Tibial nerve (tissue), 4 donors: Measurements from ENCODE around the gene TICAM2. TPM values are rescaled to one million over a fixed set of nuclear protein-coding genes. Genes with fewer than 3 reads are reported as not detected.

Source experiments
- DNase-seq, 2 donors: peaks; one replicate each; pipeline ENCODE4 v3.0.0-alpha.2; 2019; ENCODE audit warnings: low spot score in 2 of 2
- H3K27ac ChIP-seq, 4 donors: fragments of 200-600 bp; sonication (generic) in 3 of 4; one replicate each; pipeline ENCODE4 v1.5.1; 2017 to 2019; ENCODE audit warnings: mild to moderate bottlenecking in 1 of 4
- H3K27me3 ChIP-seq, 2 donors: fragments of 200-600 bp; sonication (generic) in 1 of 2; one replicate each; pipeline versions ENCODE4 v1.5.1 to v1.6.0; 2017 to 2019
- H3K36me3 ChIP-seq, 3 donors: fragments of 200-600 bp; sonication (generic); one replicate each; pipeline ENCODE4 v1.5.1; 2018 to 2019
- H3K4me1 ChIP-seq, 4 donors: fragments of 200-600 bp; sonication (generic) in 3 of 4; one replicate each; pipeline ENCODE4 v1.5.1; 2017 to 2019
- H3K4me3 ChIP-seq, 4 donors: fragments of 200-600 bp; sonication (generic) in 3 of 4; one replicate each; pipeline ENCODE4 v1.5.1; 2017 to 2019; ENCODE audit warnings: mild to moderate bottlenecking in 1 of 4, moderate library complexity in 1 of 4
- H3K9me3 ChIP-seq, 4 donors: fragments of 200-600 bp; sonication (generic) in 3 of 4; one replicate each; pipeline ENCODE4 v1.5.1; 2017 to 2019
- CTCF ChIP-seq, 5 experiments: fragments of 200-600 bp in 3 of 5; fragments of 450-650 bp in 2 of 5; sonication (generic) in 3 of 5; IDR thresholded peaks; one replicate each; pipeline ENCODE4 v1.5.1; 2016 to 2019; ENCODE audit warnings: antibody characterized with exemption in 5 of 5, mild to moderate bottlenecking in 3 of 5, moderate library complexity in 2 of 5
- EP300 ChIP-seq, 2 donors: sonication (generic); formaldehyde crosslinking; IDR thresholded peaks; one replicate each; pipeline ENCODE4 v1.6.1; 2017; ENCODE audit warnings: antibody characterized with exemption in 2 of 2, mild to moderate bottlenecking in 1 of 2
- POLR2A ChIP-seq, 2 donors: fragments of 450-650 bp; IDR thresholded peaks; one replicate each; pipeline ENCODE4 v1.6.1; 2017; ENCODE audit warnings: antibody characterized with exemption in 2 of 2, mild to moderate bottlenecking in 2 of 2, moderate library complexity in 2 of 2
- WGBS, 2 donors: methylation state at CpG; one replicate each; pipeline ENCODE4 v1.1.5; 2018; 5-methylcytosine and 5-hydroxymethylcytosine counted together
- total RNA-seq, 4 donors: library from RNA; depleted of rRNA; stranded (reverse); fragments of >200 nt; gene quantifications; one replicate each; pipeline ENCODE4 v1.1.0, GENCODE V29; 2016

Gene TICAM2
- total RNA-seq, 4 donors from 2014 or later: 1.0 to 2.8 (median 1.8) TPM

- no peaks in the 10 kb centered on the region for H3K9me3 ChIP-seq
- peak; percentile 14 to 66 for TF ChIP-seq EP300 (IDR thresholded peaks at IDR 0.05)
- peak; percentile 79 to 88 (median 85) for TF ChIP-seq CTCF (IDR thresholded peaks at IDR 0.05)
- no peak for TF ChIP-seq POLR2A (IDR thresholded peaks at IDR 0.05)
- peak overlapping the region; percentile 37 to 81 (median 72) for H3K27ac ChIP-seq
- WGBS, 2 donors: 4 to 5% methylated on average over 8 of the region's 8 CpGs
- peak overlapping the region in 3 of 4 donors; percentile 15 to 47 (median 34) for H3K4me3 ChIP-seq
- peaks cover 0 to 17% (median 0%) of the 10 kb centered on the region in 4 donors for H3K4me1 ChIP-seq
- peak; percentile 93 to 99 for DNase-seq
- H3K27me3 ChIP-seq: no peaks in the 10 kb centered on the region
- no peaks in the 10 kb centered on the region for H3K36me3 ChIP-seq
Measured at GRCh38 chr5:115634343-115635132, 32.3 kb upstream of the TICAM2 start.

DNA sequence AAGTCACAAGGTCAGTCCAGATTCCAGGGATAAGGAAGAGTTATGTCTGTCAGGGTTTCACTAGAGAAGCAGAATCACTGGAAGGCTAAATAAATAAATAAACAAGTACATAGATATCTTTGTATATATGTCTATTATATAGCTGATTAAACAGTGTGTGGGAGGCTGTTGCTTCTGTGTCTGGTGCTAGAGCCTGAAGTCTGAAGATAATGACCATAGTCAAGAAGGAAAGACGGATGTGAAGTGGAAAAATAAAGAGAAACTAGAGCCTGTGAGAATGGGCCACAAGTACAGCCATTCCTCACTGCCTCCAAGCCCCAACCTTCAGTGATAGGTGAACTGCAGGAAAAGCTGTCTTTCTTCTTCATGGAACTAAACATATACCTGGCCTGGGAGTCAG is 27.6 kb upstream of the TICAM2 start:
- Histone ChIP-seq H3K27ac (no peak overlapping the region), H3K4me3 (no peak overlapping the region), H3K4me1 (peaks cover 0 to 17% (median under 1%) of the 10 kb centered on the region in 4 donors), H3K27me3 (no peaks in the 10 kb centered on the region), H3K36me3 (no peaks in the 10 kb centered on the region), H3K9me3 (no peaks in the 10 kb centered on the region)
- TF ChIP-seq POLR2A (IDR thresholded peaks at IDR 0.05): no peak
- TF ChIP-seq EP300 (IDR thresholded peaks at IDR 0.05): no peak
- no peak for TF ChIP-seq CTCF (IDR thresholded peaks at IDR 0.05)
- WGBS, 2 donors: 70 to 82% methylated on average over 1 of the region's 1 CpG
- DNase-seq: no peak

- DNase-seq: no peak
- peaks cover 0 to 34% (median 17%) of the 10 kb centered on the region in 4 donors for H3K4me1 ChIP-seq
- TF ChIP-seq POLR2A (IDR thresholded peaks at IDR 0.05) (no peak), EP300 (IDR thresholded peaks at IDR 0.05) (no peak), CTCF (IDR thresholded peaks at IDR 0.05) (no peak)
- H3K27ac ChIP-seq: no peak overlapping the region
- WGBS, 2 donors: 80 to 86% methylated on average over 5 of the region's 5 CpGs
- no peak overlapping the region for H3K4me3 ChIP-seq
- no peaks in the 10 kb centered on the region for H3K27me3 ChIP-seq
- H3K9me3 ChIP-seq: no peaks in the 10 kb centered on the region
- H3K36me3 ChIP-seq: no peaks in the 10 kb centered on the region
Measured at GRCh38 chr5:115627295-115627865, 25.1 kb upstream of the TICAM2 start.

GRCh38 chr5:115626445-115626823 is 24.2 kb upstream of the TICAM2 start:
- peak overlapping the region; percentile 78 to 99 (median 90) for H3K27ac ChIP-seq
- no peak for TF ChIP-seq POLR2A (IDR thresholded peaks at IDR 0.05)
- TF ChIP-seq CTCF (IDR thresholded peaks at IDR 0.05): peak in 1 of 5 experiments; percentile 2
- H3K4me3 ChIP-seq: peak overlapping the region; percentile 36 to 98 (median 92)
- H3K9me3 ChIP-seq: no peaks in the 10 kb centered on the region
- H3K4me1 ChIP-seq: peaks cover 0 to 42% (median 19%) of the 10 kb centered on the region in 4 donors
- DNase-seq: no peak
- WGBS, 2 donors: 0 to 1% methylated on average over 9 of the region's 9 CpGs
- no peaks in the 10 kb centered on the region for H3K27me3 ChIP-seq
- H3K36me3 ChIP-seq: no peaks in the 10 kb centered on the region
